ENCODE data around the gene GASK1A.
"Not testable (repeated sequence)": the region's sequence is repeated elsewhere in the genome, so short reads cannot be mapped to it uniquely, and the experiment has no call there.

GASK1A gene

DNA sequence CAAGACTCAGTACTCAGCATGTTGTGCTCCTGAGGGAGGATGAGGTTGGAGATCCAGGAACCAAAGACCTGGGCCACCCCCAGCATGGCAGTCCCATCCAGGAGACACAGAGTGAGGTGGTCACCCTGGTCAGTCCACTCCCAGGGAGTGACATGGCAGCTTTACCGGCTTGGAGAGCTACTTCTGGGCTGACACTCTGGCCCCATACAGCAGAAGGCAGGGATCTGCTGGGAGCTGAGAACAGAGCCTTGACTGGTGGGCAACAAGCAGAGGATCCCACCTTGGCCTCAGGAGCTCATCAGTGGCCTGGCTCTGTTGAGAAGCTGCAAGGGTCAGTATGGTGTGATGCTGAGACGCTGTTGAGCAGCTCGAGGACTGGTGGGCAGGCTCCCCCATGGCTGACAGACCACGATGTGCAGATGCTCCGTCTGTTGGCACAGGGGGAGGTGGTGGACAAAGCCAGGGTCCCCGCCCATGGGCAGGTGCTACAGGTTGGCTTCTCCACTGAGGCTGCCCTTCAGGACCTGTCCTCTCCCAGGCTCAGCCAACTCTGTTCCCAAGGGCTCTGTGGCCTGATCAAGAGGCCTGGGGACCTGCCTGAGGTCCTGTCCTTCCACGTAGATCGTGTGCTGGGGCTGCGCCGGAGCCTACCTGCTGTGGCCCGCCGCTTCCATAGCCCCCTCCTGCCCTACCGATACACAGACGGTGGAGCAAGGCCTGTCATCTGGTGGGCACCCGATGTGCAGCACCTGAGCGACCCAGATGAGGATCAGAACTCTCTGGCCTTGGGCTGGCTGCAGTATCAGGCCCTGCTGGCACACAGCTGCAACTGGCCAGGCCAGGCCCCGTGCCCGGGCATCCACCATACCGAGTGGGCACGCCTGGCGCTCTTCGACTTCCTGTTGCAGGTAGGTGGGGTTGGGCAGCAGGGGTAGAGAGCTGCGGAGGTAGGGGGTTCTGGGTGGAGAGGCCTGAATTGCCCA, 53.8 kb downstream of the GASK1A start:
- no peak for DNase-seq

DNA sequence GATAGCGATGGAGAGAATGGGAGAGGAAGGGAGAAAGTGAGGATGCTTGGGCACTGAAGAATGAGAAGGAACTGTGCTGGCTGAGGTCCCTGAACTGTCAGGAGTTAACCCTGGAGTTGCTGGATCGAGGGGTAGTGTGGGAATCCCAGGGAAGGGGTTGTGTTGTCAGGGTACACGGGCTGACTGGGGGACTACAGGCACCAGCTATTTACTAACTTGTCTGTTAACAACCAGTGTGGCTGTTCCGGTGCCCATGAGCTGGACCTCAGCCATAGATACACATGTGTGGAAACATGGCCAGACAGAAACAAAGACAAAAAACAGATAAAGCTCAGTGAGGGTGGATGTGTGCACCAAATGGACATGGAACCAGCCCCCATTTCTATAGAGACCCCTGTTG, 55.1 kb downstream of the GASK1A start:
- DNase-seq, result no peak

DNA sequence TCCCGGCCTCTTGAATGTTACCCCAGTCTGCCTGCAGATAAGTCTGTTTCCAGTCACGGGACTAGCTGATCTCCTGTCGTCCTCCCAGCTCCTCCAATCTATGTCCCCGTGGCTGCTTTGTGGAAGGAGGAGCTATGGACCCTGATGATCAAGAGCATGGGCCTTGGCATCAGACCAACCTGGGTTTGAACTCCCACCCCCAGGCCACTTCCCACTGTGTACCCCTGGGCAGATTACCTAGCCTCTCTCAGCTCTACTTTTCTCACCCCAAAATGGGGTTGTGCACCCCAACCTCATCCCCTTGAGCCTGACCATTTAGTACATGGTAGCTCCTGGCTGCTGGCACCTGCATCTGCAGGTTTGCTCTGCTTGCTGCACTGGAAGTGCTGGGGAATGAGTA, 55.8 kb downstream of the GASK1A start:
- no peak for DNase-seq

DNA sequence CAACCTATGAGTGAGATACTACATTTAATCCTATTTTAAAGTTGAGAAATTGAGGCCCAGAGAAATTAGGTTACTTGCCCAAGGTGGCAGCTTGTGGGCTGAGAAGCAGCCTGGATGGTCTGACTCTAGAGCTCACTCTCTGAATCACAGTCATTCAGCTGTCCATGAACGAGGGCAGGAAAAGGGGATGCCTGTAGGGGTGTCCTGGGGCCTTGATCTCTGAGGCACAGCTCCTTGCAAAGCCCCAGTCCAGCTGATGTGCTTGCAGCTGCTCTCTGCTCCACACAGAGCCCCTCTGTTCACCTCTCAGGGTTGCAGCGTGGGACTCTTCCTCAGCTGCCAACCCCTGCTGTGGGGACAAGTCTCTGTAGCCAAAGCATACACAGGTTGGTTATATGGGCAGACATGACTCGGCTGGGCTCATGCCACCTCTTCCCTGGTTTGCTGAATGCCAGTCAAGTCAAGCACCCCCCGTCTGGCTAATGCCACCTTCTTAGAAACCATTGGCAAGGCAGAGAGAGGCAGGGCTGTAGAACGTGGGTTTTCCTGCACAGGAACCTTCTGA, 56.8 kb downstream of the GASK1A start:
- no peak for DNase-seq

DNA sequence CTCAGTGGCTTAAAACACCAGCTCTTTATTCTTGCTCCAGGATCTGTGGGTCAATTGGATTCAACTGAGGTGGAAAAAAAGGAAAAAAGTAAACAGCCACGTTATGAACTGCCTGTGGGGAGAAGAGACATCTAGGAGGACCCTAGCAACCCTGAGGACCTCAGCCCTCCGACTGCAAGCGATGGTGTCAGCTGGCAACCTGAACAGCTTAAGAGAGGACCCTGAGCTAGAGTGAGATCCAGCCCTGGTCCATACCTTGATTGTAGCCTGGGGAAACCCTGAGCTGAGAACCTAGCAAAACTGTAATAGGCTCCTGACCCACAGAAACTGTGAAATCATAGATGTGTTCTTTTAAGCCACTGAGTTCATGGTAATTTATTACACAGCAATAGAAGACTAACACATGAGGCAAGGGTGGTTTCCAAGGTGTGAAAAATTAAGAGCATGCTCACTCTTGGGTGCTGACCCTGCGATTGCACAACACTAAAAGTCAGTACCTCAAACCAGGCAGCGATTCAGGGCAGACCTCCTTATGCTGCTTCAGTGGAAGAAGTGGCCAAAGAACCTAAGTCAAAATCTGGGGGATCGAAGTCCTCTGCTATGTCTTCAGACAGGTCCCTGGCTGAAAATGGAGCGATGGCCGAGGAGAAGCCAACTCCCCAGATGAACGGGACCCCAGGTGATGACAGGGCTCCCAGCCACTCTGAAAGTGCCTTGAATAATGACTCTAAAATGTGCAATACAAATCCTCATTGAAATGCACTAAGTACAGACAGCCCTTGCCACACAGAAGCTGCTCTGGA, 57.7 kb downstream of the GASK1A start:
- DNase-seq, result no peak

DNA sequence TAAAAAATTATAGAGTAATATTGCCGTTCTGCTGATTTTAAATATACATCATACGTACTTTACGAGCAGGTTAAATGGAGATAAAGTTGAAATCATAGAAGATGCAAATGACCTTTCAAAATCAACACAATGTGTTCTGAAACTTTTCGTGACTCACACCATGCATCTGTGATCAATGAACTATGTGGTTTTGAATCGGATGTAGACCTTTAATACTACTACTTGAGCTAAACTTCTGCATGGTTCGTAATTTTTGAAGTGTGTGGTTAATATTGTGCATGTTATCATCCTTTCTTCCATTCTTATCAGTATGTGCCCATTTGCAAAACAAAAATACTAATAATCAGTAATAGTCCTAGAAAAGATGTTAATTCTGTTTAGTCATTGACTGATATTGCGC, 58.9 kb downstream of the GASK1A start:
- DNase-seq, result no peak

DNA sequence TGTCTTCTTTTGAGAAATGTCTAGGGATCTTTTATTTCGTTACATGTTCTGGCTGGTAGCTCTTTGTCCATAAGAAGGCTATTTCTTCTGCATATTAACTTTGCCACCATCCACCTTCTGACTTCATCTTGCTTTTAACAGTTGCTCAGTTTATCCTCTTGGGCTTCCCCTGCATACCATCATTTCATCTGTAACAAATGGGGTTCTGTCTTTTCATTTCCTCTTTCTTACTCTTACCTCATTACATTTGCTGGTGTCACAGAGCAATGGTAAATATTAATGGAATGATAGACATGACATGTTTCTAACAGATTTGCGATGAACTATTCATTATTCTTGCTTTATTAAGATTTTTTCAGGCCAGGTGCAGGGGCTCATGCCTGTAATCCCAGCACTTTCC, 62.4 kb downstream of the GASK1A start:
- DNase-seq, result no peak

DNA sequence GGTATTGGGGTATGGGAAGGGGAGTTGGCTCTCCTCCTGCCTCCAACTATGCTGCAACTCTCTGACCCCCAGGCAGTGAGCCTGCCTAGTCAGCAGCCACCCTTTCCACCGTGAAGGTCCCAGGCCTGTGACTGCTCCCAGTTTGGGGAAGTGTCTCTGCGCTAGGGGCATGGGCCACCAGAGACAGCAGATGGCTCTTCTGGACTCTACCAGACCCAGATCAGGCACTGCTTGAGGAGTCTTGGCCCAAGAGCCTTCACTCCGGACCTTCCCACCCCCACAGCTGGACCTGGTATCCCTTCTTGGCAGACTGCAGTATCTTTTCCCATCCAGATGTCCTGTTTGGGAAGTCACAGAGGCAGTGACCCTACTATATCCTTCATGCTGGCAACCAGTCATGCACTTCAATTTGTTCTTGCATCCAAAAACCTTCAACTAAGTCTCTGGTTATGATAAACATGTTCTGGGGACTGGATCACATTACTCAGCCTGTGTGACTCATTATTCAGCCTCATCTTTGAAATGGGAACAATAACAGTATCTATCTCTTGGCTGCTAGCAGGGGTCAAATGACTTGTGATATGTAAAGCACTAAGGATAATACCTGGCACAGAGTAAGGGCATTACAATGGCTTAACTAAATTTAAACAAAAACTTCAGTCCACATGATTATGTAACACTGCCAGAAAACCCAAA, 64.1 kb downstream of the GASK1A start:
- no peak for DNase-seq

DNA sequence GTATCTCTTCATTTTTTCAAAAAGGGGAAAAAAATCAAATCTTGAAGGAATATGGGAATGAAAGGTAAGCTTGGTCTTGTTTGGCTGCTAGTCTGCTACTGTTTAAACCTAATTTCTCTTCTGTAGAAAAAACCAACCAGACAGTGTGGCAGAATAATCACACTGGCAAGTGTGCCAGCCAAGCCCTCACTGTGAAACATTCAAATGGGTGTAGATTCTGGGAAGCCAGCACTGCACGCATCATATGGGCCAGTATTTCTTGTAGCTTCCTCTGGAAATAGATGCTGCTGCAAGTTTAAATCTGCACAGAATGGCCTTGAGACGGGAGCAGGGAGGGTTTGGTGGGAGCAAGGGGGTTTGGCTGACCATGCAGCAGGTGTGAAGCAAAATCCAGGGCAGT, 64.7 kb downstream of the GASK1A start:
- no peak for DNase-seq

DNA sequence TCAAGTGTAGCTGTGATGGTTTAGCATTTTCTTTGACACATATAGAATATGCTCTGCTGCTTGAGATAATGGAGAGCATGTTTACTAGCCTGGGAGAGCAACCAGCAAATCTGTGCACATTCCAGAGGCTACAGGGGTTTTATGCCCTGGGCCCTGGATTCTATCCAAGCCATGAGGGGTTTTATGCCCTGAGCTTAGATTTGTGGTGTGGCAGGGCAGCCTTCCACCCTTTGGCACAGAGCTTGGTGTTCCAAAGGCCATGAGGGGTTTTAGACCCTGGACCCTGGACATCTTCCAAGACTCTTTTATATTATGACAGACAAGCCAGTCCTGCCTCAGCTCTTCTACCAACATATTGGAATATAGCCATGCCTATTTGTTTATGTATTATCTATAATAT, 66.0 kb downstream of the GASK1A start:
- DNase-seq, result not testable (repeated sequence)

DNA sequence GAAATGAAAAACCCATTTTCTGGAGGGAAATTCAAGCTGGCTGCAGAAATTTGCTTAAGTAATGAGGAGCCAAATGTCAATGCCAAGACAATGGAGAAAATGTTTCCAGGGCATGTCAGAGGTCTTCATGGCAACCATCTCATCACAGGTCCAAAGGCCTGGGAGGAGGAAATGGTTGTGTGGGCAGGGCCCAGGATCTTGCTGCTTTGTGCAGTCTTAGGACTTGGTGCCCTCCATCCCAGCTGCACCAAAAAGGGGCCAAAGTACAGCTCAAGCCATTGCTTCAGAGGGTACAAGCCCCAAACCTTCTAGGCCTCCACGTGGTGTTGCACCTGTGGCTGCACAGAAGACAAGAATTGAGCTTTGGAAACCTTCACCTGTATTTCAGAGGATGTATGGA, 67.5 kb downstream of the GASK1A start:
- no peak for DNase-seq

DNA sequence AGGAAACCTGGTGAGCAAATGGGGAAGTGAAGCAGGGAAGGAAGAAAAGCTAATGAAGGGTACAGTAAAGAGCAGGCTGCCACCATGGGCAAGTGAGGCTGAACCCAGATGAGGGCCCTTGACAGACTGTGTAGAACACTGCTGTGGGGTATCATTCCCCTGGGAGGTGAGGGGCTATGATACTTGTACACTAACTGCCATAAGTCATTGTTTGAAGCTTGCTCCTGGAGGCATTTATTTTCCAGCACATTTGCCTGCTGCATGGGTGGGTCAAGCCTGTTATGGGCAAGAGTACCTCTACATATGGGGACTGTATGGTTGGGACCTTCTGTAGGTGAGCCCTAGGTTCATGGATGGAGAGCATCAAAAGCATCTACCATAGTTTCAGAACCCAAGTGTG, 69.4 kb downstream of the GASK1A start:
- no peak for DNase-seq

DNA sequence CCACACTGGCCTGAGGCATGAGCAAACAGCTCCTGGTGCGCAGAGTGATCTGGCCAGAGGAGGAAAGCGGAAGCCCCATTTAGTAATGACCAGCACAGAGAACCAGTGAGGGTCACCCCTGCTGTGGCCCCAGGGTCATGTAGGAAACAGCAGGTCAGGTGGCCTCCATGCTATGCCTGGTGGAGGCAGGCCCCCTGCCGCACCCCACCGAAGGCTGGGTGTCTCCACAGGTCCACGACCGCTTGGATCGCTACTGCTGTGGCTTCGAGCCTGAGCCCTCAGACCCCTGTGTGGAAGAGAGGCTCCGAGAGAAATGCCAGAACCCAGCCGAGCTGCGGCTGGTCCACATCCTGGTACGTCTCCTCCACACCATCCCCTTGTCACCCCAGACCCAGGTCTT, 74.2 kb downstream of the GASK1A start:
- DNase-seq, result no peak

DNA sequence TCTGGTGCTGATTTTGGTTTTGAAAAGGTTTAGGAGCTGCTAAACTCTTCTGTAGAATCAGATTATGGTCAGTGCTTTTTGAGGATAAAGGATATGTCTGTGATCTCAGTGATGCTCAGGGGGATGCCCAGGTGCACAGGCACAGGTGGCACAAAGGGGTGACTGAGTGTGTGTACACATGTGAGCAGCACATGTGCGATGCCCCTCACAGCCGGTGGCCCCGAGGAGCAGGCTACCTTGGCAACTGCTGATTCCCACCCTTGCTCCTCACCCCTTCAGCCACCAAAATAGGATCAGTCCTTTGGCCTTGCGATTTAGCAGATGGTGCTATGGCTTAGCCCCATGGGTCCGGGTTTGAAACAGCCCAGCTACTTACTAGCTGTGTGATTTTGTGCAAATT, 75.6 kb downstream of the GASK1A start:
- no peak for DNase-seq

DNA sequence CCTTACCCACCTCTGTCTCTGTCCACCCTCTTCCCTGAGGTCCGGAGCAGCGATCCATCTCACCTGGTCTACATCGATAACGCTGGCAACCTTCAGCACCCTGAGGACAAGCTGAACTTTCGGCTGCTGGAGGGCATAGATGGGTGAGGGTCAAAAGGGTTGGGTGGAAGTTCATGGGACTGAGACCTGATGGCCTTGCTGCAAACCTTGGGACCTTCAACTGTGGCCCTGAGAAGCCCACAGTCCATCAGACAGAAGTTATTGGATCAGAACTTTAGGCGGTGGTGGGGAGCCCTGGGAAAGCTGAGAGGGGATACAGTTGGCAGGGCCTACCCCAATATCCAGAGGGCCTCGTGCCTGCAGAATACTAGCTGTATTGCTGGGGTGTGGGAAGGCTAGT, 76.3 kb downstream of the GASK1A start:
- DNase-seq, result no peak

DNA sequence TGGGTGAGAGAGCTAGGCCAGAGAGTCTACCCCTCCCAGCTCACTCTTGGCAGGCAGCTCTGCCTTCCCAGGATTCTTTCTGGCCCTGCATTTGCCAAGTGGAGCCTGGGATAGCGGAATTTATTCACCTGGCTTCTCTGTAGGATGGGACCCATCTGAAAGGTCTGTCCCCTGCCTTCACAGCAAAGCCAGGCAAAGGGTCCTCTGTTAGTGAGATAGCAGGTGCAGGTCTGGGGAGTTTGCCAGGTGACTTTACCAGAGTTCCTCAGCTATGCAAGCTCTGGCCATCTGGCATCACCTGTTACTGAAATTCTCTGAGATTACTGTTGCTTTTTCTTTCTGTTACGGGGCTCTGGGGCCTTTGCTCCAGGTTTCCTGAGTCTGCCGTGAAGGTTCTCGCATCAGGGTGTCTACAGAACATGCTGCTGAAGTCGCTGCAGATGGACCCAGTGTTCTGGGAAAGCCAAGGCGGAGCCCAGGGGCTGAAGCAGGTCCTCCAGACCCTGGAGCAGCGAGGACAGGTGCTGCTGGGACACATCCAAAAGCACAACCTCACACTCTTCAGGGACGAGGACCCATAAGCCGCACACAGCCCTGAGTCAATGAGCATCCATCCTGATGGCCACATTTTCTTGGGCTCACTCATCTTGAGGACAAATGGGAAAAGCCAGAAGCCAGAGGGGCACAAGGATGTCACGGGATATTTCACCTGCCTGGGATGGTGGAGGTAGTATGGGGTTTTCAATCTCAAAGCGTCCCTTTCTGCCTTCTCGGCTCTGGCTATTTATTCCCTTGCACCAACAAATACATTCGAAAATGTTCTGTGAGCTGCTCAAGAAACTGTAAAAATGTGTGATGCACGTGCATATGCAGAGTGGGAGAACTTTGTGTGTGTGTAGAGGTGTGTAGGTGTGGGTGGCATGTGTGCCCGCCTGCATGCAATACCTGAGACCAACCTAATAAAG, 77.0 kb downstream of the GASK1A start:
- no peak for DNase-seq

DNA sequence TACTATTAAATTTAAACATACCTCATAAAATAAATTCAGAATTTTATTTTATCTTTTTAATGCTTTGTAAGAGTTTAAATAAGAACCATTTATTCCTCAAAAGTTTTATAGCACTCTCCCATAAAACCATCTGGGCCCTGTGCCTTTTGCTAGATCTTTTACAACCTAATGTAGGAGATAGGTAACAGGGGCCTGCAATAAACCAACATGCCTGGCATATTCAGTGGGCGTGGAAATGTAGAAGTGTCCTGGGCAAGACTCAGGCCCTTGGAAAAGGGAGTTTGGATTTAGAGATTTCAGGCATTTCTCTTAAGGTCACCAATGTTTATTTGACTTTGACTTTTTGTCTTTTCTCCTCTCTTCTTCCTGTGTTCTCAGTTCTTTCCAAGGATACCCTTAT, 80.3 kb downstream of the GASK1A start:
- no peak for DNase-seq

DNA sequence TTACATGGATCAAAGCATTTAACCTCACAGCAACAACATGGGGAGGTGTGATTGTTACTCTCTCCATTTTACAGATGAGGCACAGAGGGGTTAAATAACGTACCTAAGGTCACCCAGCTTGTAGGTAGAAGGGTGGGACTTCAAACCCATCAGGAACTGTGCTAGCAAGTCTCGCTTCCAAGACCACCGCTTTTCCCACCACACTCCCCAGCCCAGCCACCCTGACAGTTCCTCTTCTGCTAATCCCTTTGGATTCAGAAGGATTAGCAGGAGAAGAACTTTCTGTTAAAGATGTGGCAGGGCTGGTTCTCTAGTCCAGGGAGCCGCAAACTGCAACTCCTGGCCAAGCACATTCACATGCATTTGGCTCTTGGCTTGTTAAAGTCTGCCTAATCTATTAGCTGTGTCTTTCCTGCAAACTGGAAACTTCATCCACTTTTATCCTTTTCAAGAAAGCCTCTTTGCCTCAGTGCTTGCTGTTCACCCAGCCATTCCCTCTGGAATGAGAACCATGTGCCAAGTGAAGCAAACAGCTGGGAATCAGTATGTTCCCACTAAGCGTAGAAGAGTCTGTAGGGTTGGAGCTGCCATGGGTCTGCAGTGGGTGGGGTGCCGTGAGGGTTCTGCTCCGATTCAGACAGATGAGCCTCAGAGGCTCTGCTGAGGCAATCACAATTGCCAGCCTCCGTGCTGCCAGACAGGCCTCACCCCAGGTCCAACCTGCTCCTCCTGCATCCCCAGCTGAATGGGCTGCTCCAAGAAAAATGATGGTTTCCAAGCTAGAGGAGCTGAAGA, 82.2 kb downstream of the GASK1A start:
- DNase-seq, result no peak

DNA sequence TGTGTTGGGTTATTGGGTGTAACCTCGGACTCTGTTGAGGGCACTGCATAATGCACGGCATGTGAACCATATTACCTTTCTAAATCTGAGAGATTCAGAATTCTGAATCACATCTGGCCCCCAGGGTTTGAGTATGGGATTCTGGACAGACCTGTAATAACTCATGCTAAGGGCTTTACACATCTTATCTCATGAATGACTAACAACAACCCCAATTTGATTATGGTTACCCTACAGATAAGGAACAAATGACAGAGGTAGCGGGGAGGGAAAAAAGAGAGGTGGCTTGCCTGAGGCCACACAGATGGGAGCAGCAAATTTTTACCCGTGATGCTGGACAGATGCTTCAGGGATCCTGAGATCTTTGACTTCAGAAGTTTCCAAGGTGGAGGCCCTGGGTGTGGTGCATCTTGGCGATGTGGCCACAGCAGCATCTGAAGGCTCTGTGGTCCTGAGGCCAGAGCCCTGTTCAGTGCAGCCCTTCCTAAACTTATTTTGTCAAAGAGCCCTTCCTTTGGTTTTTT, 83.0 kb downstream of the GASK1A start:
- no peak for DNase-seq

DNA sequence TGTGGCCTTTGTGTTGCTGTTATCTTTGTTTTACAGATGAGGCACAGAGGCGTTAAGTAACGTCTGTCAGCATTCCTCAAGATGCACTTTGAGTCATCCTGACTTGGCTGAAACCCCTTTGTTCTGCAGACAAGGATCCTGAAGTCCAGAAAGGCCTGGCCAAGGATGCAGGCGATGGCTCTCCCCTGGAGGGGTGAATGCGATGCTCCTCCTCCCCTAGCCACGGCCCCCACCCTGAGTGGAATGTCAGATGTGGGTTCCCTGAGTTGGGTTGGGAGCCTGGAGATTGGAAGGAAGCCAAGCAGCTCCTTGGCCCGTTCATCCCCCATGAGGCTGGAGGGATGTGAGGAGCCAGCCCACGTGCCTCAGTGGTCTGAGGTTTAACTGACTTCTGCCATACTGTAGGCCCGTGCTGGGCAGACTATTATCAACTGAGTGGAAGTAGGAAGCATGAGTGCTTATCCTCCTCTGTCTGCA, 83.5 kb downstream of the GASK1A start:
- DNase-seq, result no peak

DNA sequence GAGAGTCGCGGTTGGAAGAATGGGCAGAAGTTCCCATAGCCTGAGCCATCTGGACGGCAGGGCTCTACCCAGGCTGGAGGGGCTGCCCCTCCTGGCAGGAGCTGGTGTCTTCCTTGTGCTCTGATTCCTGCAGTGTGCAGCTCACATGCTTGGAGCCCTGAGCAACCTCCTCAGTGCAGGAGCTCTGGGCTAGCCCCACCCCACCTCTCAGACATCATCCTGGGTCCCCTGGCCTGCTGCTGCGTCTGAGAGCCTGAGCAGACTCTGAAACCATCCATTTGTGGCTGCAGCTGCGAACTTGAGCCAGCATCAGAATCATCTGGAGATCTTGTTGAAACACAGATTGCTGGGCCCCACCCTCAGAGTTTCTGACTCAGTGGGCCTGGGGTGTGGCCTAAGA, 84.0 kb downstream of the GASK1A start:
- DNase-seq, result no peak

Data from CD4-positive, alpha-beta T cell treated with Interleukin-1 beta for 1 hour (primary cell).